ENCODE measurements around the gene FOCAD.

DNA sequence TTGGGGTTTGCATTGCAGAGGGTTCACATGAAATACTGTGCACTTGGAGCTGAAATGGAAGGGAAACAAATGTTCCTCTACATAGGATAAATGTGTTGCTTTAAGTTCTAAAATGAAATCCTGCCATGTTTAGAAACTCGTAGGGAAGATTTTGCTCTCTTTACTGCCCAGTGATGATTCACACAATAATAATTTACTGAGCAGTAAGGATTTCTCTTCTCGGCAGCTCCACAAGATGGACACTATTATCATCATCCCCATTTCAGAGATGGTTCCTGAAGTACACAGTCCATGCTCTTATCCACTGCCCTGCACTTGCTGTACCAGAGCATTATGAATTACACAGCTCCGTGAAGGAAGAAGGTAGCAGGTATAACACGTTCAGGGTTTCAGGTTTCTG lies 343.2 kb downstream of the FOCAD start:
- TF ChIP-seq EZH2 (IDR thresholded peaks at IDR 0.05) (no peak), POLR2AphosphoS5 (IDR thresholded peaks at IDR 0.05; ENCODE audit: borderline replicate concordance, low read depth, low read length) (no peak)
